MV-4-11 (cell line): ENCODE results near the gene STRN4.
A peak's percentile ranks its signal among the peaks of the same experiment; 100 is the strongest.

Experiments used
- DNase-seq: peaks from one replicate; lab custom pipeline; 2025; lab: John Stamatoyannopoulos, UW

The STRN4 gene

DNA sequence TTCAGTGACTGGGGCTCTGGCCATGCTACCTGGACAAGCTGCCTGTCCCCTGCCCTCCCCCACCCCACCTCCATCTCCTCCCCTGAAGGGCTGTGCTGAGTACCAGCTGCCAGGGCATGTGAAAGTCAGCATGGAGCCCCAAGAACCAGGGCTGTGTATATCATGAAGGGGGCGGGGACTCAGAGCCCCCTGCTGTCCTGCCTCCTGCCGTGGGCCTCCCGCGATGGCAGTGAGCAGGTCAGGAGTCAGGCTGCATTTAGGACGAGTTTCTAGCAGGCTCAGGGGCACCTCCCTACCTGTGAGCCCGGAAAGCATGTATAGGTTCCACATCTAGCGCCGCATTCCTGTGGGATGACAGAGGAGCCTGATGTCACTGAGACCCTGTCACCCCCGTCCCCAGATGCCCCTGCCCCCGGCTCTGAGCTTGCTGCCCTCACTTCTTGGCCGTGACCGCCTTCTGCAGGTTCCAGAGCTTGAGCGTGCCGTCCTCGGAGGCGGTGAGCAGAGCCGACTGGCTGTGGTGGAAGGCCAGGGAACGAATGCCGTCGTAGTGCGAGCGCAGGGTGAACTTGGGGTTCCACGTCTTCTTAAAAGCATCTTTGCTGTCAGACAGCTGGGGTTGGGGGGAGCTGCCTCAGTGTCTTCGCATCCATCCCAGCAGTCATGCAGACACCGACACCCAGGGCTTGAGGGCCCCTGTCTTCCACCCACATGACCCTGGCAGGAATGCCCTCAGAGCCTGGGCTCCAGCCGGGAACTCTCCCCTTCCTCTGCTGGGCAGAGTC, 21.0 kb downstream of the STRN4 start:
- no peak for DNase-seq

DNA sequence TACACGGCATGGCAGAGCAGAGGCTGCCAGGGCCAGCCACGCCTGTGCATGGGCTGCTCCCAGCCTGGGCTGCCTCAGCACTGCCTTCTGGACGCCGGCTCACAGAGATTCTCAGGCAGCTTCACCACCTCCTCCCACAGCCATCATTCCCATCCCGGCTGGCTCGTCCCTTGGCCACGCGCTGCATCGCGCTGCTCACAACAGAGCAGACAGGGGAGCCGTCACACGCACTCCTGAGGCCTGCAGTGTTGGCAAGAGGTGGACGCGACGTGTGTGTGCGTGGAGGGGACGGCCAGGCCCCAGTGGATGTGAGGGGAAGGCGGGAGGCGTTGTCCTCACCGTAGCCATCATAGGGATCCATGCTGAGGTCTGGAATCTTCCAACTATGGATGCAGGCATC, 21.8 kb downstream of the STRN4 start:
- DNase-seq, result no peak

DNA sequence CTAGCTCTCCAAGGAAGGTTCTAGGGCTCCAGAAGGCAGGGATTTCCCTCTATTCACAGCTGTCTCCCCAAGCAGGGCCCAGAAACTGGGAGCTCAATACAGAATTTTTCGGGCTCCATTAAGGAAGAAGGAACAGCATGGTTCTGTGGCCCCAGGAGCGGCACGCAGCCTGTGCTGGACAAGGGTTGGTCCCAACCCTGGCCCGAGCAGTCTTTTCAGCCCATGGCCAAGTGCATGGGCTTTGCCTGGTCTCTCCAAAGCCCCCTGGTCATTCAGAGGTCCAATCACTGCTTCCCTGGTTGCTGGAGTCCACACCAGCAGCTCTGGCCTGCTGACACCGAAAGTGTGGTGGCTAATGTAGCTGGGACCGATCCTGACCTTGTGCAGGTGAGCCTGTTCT, 22.8 kb downstream of the STRN4 start:
- no peak for DNase-seq

DNA sequence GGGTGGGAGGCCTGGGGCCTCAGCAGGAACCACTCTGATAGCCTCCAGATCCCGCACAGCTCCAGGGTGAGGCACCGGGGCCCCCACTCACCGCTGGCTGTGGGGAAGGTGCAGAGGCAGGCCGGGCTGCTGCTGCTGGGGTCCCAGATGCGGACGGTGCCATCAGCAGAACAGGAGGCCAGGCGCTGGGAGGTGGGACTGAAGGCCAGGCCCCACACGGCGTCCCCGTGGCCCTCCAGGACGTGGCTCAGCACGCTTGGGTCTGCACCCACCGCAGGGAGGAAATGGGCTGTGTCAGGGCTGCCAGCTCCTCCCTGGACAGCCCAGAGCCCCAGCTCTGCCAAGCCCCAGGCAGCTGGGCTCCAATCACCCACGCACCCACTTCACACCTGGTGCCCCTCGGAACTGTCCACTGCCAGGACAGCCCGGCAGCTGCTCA, 23.2 kb downstream of the STRN4 start:
- DNase-seq, result no peak

DNA sequence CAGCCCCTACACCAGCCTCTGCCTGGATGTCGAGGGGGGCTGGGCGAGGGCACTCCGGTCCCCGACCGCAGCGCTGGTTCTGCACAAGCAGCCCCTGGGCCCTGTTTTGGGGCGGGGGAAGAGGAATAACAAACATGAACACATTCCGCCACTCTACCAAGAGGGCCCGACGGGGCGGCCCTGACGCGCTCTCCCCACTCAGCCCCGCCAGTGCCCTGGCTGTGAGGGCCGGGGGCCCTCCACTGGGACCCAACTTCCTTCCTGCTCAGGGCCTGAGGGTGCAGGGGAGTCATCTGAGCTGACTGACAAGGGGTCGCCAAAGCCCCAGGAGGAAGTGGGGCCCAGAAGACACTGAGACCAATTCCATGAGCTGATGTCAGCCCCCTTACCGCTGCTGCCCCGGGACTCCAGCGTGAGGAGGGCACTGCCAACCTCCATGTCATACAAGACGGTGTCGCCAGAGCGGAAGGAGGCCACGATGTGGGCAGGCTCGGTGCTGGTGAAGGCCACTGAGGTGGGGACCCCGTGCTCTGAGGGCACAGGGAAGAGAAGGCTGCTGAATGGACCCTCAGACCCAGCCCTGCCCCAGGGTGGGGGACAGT, 23.7 kb downstream of the STRN4 start:
- no peak for DNase-seq

DNA sequence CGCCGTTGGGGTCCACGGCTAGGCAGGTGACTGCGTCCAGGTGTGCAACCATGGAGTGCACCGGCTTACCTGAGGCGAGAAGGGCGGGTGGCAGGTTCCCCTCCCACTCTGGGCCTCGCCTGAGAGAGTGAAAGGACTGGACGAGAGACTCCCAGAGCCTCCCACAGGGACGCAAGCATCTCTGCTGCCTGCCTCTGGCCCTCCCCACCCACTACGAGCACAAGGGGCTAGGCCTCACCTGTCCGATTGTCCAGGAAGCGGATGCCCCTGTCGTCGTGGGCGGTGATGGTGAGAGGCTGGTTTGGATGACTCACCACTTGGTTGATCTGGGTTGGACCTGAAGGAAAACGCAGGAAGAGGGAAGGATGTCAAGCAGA, 24.3 kb downstream of the STRN4 start:
- DNase-seq, result no peak

DNA sequence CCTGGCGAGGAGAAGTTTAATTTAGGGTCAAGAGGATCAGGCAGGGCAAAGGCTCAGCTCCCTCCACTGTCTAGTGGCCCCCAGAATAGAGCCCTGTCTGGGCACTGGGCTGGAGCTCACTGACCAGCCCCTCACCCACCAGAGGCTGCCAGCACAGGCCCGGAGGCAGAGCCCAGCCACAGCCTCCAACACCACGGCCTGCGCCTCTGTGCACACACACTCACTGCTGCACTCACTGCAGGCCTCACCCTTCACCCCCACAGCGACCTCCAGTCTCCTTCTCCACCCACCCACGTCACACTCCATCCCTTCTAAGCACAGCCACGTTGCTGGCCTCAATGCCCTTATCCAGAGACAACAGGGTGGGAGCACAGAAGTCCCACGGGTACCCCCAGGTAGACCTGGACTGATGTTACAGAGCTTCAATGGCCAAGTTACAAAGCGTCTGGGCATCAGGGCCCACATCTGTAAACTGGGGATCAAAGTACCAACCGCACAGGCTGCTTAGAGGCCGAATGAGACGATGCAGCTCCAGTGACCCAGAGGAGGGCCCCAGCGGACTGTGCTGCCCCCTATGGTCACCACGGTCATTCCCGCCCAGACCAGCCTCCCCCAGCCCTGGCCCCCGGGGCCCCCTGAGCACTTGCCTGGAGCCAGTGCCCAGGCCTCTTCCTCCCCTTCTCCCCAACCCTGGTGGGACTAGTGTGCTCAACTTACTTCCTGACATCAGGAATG, 24.8 kb downstream of the STRN4 start:
- no peak for DNase-seq

DNA sequence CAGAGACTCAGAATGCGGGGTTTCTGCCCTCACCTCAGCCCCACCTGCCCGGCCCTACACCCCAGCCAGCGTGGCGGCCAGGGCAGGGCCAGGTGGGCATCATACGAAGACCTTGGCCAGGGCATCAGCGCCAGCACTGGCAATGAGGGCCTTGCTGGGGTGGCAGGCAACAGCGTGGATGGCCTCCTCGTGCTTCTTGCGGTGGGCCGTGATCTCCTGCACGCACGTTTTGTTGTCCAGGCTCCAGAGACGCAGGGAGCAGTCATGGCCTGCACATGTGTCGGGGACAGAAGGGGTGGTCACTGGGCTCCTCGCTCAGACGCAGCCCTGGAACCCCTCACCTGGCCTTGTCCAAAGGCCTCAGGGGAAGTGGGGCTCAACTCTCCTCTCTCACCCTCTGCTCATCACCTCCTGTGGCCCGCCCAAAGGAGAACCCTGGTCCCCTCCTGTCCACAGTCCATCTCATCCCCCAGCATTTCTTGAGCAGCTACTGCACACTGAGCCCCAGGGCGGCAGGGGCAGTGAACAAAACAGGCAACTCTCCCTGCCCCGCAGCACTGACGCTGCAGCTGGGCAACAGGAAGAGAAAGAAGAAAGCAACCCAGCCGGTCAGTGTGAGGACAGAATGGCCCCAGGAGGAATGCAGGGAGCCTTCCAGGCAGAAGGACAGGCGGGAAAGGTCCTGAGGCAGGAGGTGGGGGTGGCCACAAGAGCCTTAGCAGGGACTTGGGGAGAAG, 25.6 kb downstream of the STRN4 start:
- no peak for DNase-seq

DNA sequence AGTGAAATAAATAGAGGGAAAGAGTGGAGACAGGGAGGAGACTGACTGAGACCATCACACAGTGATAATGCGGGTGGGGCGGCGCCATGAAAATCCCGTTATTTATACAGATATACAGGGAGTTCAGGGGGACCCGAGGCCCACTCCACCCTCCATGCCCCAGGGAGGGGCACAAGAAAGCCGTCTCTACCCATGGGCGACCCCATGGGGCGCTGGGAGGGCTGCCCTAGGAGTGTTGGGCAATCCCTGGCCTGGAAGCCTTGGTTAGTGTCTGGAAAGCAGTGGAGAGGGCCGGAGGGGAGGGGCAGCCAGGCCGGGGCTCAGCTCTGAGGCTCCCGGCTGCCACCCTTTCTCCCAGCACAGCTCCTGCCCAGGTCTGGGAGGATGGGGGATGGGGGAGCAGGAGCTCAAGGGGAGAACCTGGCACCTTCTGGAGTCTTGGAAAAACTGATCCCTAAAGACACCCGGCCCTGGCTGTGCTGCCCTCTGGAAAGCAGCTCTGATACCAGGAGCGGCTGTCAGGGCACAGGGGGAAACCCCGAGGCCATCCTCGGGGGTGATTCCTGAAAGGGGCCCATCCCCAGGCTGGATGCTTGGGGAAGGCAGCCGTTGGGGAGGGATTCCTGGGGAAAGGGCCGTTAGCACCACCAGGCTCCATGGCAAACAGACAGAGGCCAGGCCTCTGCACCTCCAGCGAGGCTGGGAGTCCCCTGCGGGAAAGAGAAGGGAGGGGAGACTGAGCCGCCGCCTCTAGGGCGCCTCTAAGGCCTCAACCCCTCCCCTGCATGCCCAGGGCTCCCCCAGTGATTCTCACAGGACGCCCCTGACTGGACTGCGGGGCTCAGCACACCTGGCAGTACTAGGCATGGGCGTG, 26.4 kb downstream of the STRN4 start:
- no peak for DNase-seq

DNA sequence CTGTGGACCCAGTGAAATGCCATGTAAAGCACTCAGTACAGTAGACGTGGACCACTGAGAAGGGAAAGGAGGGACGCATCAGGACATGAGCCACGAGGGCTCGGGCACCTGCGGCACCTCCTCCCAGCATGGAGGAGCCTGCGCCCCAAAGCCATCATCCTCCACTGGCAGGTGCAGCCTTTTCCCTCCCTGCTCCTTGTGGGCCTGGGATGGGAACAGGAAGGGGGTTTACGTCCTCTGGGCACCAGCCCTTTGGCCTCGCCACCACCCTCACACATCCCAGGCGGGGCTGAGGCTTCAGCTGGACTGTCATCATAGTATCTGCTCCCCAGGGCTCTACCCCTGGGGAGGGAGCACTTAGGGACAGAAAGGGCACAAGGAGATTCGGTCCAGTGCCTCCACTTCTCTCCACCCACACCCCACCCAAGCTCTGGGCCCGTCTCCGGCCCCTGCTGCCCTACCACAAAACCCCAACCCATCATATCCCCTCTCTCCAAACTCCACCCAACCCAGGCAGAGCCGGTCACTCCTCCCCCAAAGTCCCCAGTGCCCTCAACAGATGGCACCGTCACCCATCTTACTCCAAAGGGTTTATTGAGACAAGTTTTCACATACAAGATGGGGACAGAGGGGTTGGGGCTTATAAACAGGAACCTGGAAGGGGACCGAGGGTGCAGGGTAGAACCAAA, 27.2 kb downstream of the STRN4 start:
- no peak for DNase-seq

DNA sequence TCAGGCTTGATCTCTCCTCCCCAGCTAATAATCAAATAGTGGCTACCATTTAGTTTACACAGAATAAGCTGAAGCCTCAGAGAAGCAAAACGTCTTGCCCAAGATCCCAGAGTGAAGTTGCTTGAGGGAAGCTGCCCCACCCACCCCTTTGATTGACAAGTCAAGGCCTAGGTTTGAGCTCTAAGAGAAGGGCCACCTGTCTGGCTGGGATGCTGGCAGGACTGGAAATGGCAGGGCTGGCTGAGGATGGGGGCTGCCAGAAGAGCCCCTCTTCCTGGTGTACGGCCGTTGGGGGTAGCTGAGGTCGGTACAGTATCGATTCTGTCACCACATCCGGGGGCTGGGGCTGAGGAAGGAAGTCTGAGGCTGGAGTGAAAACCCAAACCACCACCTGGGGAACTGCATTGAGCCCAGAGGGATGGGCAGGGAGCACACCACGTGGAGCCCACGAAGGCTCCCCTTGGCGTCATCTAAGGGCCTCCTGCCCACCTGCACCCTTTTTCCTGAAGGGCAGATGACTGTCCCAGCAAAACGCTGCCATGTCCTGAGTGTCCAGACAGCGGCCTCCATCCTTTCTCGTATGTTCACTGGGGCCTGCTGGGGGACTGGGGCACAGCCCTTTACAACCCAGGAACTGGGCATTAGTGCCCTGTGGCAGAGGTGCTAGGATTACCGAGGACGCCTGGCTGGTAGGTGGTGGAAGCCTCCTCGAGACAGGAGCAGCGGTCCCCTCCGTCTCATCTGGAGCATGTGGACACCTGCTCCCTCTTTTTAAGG, 27.9 kb downstream of the STRN4 start:
- peak; percentile 90 for DNase-seq

DNA sequence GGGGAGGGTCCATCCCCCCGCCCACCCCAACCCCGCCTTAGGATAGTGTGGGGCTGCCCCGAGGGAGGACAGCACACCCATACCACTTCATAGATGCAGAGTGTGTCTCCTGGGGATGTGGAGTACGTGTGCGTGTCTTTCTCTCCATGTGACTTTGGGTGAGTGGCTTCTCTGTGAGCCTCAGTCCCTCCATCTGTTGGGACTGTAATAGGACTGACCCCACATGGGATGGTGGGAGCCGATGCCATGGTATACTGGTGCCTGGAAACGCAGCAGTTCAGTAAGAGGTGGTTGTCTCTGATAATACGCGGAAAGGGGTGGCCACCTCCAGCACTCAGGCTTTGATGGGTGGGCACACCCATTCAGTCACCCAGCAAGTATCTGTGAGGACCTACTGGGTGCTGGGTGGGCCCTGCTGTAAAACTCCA, 28.5 kb downstream of the STRN4 start:
- DNase-seq, result no peak

DNA sequence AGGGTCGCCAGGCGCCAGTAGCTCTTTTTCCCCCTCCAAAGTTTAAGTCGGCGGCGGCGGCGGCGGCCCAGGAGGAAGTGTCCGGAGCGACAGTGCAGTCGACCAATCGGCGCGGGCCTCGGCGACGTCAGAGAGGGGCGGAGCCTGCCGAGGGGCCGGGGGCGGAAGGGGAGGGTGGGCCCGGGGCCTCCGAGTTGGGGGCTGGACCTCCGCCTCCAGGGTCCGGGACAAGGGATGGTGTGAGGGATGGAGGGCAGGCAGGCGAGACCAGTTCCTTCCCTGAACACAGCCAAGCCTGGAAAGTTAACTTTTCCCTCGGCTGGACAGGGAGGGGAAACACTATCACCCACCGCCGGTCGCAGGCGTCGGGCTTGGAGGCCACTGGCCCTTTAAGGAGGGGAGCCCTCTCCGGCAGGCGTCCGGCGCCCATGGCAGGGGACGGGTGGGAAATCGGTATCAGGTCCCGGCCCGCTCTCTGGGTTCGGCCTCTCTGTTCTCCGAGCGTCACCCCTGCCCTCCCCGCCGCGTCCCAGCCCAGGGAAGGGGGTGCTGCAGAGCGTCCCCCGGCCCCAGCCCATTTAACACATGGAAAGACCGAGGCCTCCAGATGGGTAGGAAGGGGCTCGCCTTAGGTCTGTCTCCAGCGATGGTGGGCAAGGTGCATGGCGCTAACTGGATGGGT, 29.1 kb downstream of the STRN4 start, which contains the start of gene PRKD2:
Gene PRKD2, minus strand, starts transcription at position 81 of the 682 bp plus-strand sequence. CDS start 744 bp downstream, outside the sequence.
- peak; percentile 72 for DNase-seq

DNA sequence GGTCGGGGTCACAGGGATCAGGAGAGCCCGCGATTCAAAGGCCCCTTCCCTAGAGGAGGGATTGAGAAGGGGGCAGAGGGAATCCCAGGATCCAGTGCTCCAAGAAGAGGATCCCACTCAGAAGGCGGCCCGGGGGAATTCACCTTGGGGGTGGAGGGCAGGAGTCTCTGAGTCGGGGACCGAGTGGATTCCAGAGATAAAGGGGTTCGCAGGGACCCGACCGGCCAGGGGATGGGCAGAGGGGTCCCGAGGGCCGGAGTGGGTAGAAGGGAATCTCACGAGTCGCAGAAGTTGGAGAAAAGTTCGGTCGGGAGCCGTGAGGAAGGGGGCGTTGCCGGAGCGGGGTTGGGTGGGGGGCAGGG, 29.6 kb downstream of the STRN4 start:
- DNase-seq, result no peak

DNA sequence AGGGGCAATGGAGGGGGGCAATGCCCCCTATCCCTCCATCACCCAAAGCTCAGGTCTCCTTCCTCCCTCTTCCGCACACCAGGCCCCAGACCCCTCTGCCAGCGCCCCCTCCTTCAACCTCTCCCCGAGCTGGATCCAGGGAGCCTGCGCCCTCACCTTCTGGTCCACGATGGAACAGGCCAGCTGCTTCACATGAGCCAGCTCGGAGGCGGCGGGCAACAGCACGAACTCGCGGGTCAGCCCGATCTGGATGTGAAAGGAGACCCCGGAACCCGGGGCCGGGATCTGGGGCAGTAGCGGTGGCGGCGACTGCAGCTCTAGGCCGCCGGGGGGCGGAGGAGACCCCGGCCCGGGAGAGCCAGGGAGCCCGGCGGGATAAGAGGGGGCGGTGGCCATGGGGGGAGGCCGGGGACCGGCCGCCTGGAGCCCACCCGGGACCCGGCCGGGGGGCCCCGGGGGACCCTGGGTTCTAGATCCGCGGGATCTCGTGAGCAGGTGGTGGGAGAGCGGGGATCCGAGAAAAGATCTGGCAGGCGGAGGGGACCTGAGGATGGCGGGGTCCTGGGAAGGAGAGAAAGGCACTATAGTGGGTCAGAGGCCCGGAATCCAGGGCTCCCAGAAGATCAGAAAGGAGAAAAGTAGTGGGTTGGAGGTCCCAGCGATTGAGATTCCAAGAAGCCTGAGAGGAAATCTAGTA, 30.1 kb downstream of the STRN4 start:
- DNase-seq, result no peak

DNA sequence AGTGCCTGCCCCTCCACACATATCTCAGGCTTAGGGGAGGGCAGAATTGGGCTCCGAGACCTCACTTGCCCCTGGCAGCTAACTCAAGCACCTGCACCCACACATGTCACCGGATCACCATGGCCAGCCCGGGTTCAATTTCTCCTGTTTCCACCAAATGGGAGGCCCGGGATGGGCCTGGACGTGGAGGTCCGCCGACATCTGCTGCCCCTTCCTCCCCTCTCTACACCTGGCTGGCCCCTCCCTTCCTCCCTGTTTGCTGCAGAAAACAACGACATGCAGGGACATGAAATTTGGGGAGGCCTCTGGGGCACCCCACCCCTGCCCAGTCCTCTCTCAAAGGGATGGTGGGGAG, 30.7 kb downstream of the STRN4 start:
- no peak for DNase-seq

DNA sequence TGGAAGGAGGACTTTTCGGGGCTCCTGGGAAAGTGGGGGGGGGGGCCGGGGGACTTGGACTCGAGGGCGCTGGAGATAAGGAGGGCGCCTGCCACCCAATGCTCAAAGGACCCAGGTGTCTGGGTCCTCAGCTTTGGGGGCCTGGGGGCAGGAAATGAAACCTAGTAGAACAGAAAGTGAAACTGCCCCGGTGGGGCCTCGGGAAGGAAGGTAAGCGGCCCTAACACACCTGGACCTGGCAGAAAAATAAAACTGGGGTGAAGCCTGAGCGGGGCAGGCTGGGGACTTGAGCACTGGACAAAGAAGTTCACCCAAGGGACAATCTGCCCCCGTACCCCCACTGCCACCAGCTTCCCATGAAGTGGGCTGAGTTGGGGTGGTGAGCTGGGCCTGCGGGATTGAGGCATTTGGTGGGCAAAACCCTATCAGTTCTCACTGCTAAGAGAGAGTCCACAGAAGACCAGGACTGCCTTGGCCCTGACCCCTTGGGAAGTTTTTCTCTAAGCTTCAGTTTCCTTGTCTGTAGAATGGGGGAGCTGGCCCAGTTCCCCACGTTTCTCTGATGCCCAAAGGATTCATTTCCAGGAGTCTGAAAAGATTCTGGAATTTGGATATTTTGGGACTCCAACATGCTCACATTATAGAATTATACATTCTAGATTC, 31.7 kb downstream of the STRN4 start:
- no peak for DNase-seq

DNA sequence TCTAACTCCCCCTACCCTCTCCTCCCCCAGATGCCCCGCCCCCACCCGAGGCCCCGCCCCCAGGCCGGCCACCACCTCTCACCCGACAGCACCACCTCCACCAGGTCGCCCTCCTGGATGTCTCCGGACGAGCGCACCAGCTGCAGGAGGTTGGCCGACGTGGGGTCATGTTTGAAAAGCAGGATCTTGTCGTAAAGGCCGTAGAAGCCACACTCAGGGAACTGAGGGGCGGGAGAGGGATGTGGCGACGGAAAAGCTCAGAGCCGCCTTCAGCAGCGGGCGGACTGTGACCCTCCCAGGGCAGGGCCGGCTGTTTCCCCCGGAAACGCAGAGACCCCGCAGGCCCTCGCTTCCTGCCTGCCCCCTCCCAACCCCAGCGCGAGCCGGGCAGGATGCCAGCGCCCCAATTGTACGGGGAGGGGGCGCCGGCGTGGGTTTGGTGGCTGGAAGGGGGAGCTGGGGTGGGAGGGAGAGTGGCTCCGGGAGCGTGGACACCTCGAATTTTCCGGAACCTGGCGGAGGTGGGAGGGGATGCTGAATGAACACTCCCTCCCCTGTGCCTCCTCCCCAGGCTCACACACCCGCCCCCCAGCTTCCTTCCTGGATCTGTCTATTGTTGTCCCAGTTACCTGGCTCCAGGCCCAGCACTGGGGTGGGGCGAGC, 32.3 kb downstream of the STRN4 start:
- DNase-seq, result no peak
